Parathyroid adenoma (tissue), 2 donors: ENCODE data around the gene STK4.

Experiments
- H2AFZ ChIP-seq: fragments of 300-600 bp; sonication (generic); one replicate; pipeline ENCODE4 v1.7.0; 2017; ENCODE audit warnings: antibody characterized with exemption, mild to moderate bottlenecking
- H3K27ac ChIP-seq: fragments of 300-600 bp; sonication (generic); one replicate; pipeline ENCODE4 v1.7.0; 2017
- H3K27me3 ChIP-seq: fragments of 300-600 bp; sonication (generic); one replicate; pipeline ENCODE4 v1.7.0; 2017; ENCODE audit warnings: low read length; ENCODE audit not compliant: control insufficient read depth, insufficient read depth
- H3K36me3 ChIP-seq: fragments of 300-600 bp; sonication (generic); one replicate; pipeline ENCODE4 v1.7.0; 2017; ENCODE audit warnings: low read length; ENCODE audit not compliant: control insufficient read depth, insufficient read depth
- H3K4me1 ChIP-seq: fragments of 300-600 bp; sonication (generic); one replicate; pipeline ENCODE4 v1.7.0; 2017; ENCODE audit warnings: control low read depth
- H3K4me2 ChIP-seq: fragments of 300-600 bp; sonication (generic); one replicate; pipeline ENCODE4 v1.7.0; 2017; ENCODE audit warnings: low read length
- H3K4me3 ChIP-seq: fragments of 300-600 bp; sonication (generic); one replicate; pipeline ENCODE4 v1.7.0; 2017; ENCODE audit warnings: low read depth, low read length
- H3K79me2 ChIP-seq: fragments of 300-600 bp; sonication (generic); one replicate; pipeline ENCODE4 v1.7.0; 2017; ENCODE audit warnings: control low read depth
- H3K9ac ChIP-seq: fragments of 300-600 bp; sonication (generic); one replicate; pipeline ENCODE4 v1.7.0; 2017; ENCODE audit warnings: mild to moderate bottlenecking
- H3K9me3 ChIP-seq: fragments of 300-600 bp; sonication (generic); one replicate; pipeline ENCODE4 v1.7.0; 2017; ENCODE audit warnings: low read length; ENCODE audit not compliant: control insufficient read depth
- CTCF ChIP-seq: fragments of 300-600 bp; sonication (generic); IDR thresholded peaks from one replicate; pipeline ENCODE4 v1.7.0; 2017; ENCODE audit warnings: antibody characterized with exemption, mild to moderate bottlenecking
- donor health status: primary hyperparathyroidism.

Gene STK4

GRCh38 chr20:45097485-45098102 lies 131.3 kb downstream of the STK4 start:
- Histone ChIP-seq H2AFZ (peak overlapping the region; percentile 57), H3K4me1 (no peaks in the 10 kb centered on the region), H3K4me3 (no peak overlapping the region), H3K79me2 (no peaks in the 10 kb centered on the region), H3K9ac (no peak overlapping the region), H3K9me3 (no peaks in the 10 kb centered on the region), H3K27ac (no peak overlapping the region), H3K27me3 (peaks cover 7% of the 10 kb centered on the region), H3K36me3 (no peaks in the 10 kb centered on the region), H3K4me2 (no peak overlapping the region)
- TF ChIP-seq CTCF: no peak

- Histone ChIP-seq H3K27ac (no peak overlapping the region), H3K4me2 (no peak overlapping the region), H2AFZ (peak overlapping the region; percentile 57), H3K9ac (no peak overlapping the region), H3K4me3 (no peak overlapping the region), H3K79me2 (no peaks in the 10 kb centered on the region), H3K36me3 (no peaks in the 10 kb centered on the region), H3K27me3 (peaks cover 7% of the 10 kb centered on the region), H3K9me3 (no peaks in the 10 kb centered on the region), H3K4me1 (no peaks in the 10 kb centered on the region)
- TF ChIP-seq CTCF: no peak
Measured at GRCh38 chr20:45098103-45098773, 131.9 kb downstream of the STK4 start.

GRCh38 chr20:45100563-45101245 lies 134.4 kb downstream of the STK4 start, which contains the start of gene KCNS1:
TSS of gene KCNS1 (minus strand) at chr20:45101127. CDS start at chr20:45099236, 1,891 bp downstream.
- Histone ChIP-seq H3K4me3 (no peak within 1 kb of the TSS), H3K27ac (no peak within 1 kb of the TSS), H2AFZ (peak within 1 kb of the TSS; percentile 26), H3K4me1 (no peaks in the 10 kb centered on the region), H3K4me2 (no peak within 1 kb of the TSS), H3K9me3 (no peaks in the 10 kb centered on the region), H3K27me3 (peaks cover 7% of the 10 kb centered on the region), H3K36me3 (no peaks in the 10 kb centered on the region), H3K9ac (no peak within 1 kb of the TSS), H3K79me2 (no peaks in the 10 kb centered on the region)
- no peak for TF ChIP-seq CTCF

- Histone ChIP-seq H3K27ac (no peak overlapping the region), H3K9me3 (no peaks in the 10 kb centered on the region), H3K36me3 (no peaks in the 10 kb centered on the region), H3K4me3 (no peak overlapping the region), H3K27me3 (peaks cover 7% of the 10 kb centered on the region), H3K4me2 (no peak overlapping the region), H2AFZ (peak overlapping the region; percentile 26), H3K79me2 (no peaks in the 10 kb centered on the region), H3K9ac (no peak overlapping the region), H3K4me1 (no peaks in the 10 kb centered on the region)
- no peak for TF ChIP-seq CTCF
Measured at GRCh38 chr20:45101333-45101850, 135.1 kb downstream of the STK4 start.
